Suprapubic skin (tissue), 4 donors: ENCODE data around the gene NAP1L1.

Experiments used
- CTCF ChIP-seq, 2 donors: fragments of 200-600 bp in 1 of 2; fragments of 450-650 bp in 1 of 2; sonication (generic) in 1 of 2; IDR thresholded peaks; one replicate each; pipeline ENCODE4 v1.5.1; 2016 to 2019; ENCODE audit warnings: antibody characterized with exemption in 2 of 2, mild to moderate bottlenecking in 1 of 2, moderate library complexity in 1 of 2
- EP300 ChIP-seq: sonication (generic); formaldehyde crosslinking; IDR thresholded peaks from one replicate; pipeline ENCODE4 v1.6.1; 2017; ENCODE audit warnings: antibody characterized with exemption
- POLR2A ChIP-seq, 2 donors: fragments of 450-650 bp; IDR thresholded peaks; one replicate each; pipeline ENCODE4 v1.6.1; 2017; ENCODE audit warnings: antibody characterized with exemption in 2 of 2, mild to moderate bottlenecking in 2 of 2, moderate library complexity in 2 of 2
- POLR2AphosphoS5 ChIP-seq, 3 donors: sonication (generic); formaldehyde crosslinking; IDR thresholded peaks; one replicate each; pipeline ENCODE4 v1.6.1; 2017; ENCODE audit warnings: antibody characterized with exemption in 3 of 3

GRCh38 chr12:76043377-76043776 is 41.1 kb downstream of the NAP1L1 start:
- TF ChIP-seq POLR2A (IDR thresholded peaks at IDR 0.05) (no peak), EP300 (no peak), CTCF (IDR thresholded peaks at IDR 0.05) (no peak), POLR2AphosphoS5 (IDR thresholded peaks at IDR 0.05) (no peak)
